Neural cell (in vitro differentiated cells): ENCODE data around the gene TRIM44. TPM values are rescaled to one million over a fixed set of nuclear protein-coding genes. Genes with fewer than 3 reads are reported as not detected.

ENCODE experiments used
- H2AFZ ChIP-seq: fragments of 200-600, 300-800 bp; sonication (generic), shearing (Covaris generic); 2 replicates; pipeline ENCODE4 v1.6.0; 2014; ENCODE audit warnings: low read depth, mild to moderate bottlenecking, antibody characterized with exemption, low read length, moderate library complexity
- H3F3A ChIP-seq: fragments of 200-600 bp; shearing (Covaris generic); 2 replicates; pipeline ENCODE4 v1.6.1; 2016; ENCODE audit warnings: mild to moderate bottlenecking, moderate library complexity, mixed read lengths, antibody characterized with exemption, low read length; ENCODE audit not compliant: insufficient read depth, poor library complexity, severe bottlenecking
- H3K27ac ChIP-seq: fragments of 200-600, 300-800 bp; sonication (generic), shearing (Covaris generic); 2 replicates; pipeline ENCODE4 v1.5.1; 2014; ENCODE audit warnings: mild to moderate bottlenecking, low read length, moderate library complexity
- H3K27me3 ChIP-seq: fragments of 300-800, 200-600 bp; sonication (generic), shearing (Covaris generic); 2 replicates; pipeline ENCODE4 v1.6.0; 2014; ENCODE audit warnings: mild to moderate bottlenecking, low read depth, low read length, moderate library complexity; ENCODE audit not compliant: insufficient read depth
- H3K36me3 ChIP-seq: fragments of 300-800, 200-600 bp; sonication (generic), shearing (Covaris generic); 2 replicates; pipeline ENCODE4 v1.5.1; 2014; ENCODE audit warnings: mild to moderate bottlenecking, antibody characterized with exemption, low read length, moderate library complexity; ENCODE audit not compliant: insufficient read depth
- H3K4me2 ChIP-seq: fragments of 300-800, 200-600 bp; sonication (generic), shearing (Covaris generic); 2 replicates; pipeline ENCODE4 v1.6.0; 2014; ENCODE audit warnings: mild to moderate bottlenecking, low read length
- H3K4me3 ChIP-seq: fragments of 300-800, 200-600 bp; sonication (generic), shearing (Covaris generic); 2 replicates; pipeline ENCODE4 v1.5.1; 2014; ENCODE audit warnings: mild to moderate bottlenecking, low read length, moderate library complexity
- H3K79me2 ChIP-seq: fragments of 200-600 bp; shearing (Covaris generic); replicated peaks from 2 replicates; pipeline ENCODE4 v1.6.0; 2014; ENCODE audit warnings: mild to moderate bottlenecking, low read length, moderate library complexity; ENCODE audit not compliant: insufficient read depth
- H3K9ac ChIP-seq: fragments of 300-800, 200-600 bp; sonication (generic), shearing (Covaris generic); 2 replicates; pipeline ENCODE4 v1.6.1; 2016; ENCODE audit warnings: mild to moderate bottlenecking, low read length, mixed read lengths
- H3K9me2 ChIP-seq: fragments of 200-600 bp; shearing (Covaris generic); 2 replicates; pipeline ENCODE4 v1.6.1; 2016; ENCODE audit warnings: mild to moderate bottlenecking, low read length, mixed read lengths; ENCODE audit not compliant: insufficient read depth
- H3K9me3 ChIP-seq: fragments of 200-600, 300-800 bp; sonication (generic), shearing (Covaris generic); 2 replicates; pipeline ENCODE4 v1.6.1; 2016; ENCODE audit warnings: mild to moderate bottlenecking, mixed run types, low read length, moderate library complexity, mixed read lengths
- H4K20me1 ChIP-seq: fragments of 200-600 bp; shearing (Covaris generic); 2 replicates; pipeline ENCODE4 v1.6.1; 2016; ENCODE audit warnings: mild to moderate bottlenecking, mixed run types; ENCODE audit not compliant: insufficient read depth
- CTCF ChIP-seq: fragments of 450-650 bp; IDR thresholded peaks from 2 replicates; pipeline ENCODE4 v1.5.1; 2014; ENCODE audit warnings: antibody characterized with exemption, mild to moderate bottlenecking, moderate library complexity; ENCODE audit not compliant: poor library complexity, severe bottlenecking
- EP300 ChIP-seq: fragments of 450-650 bp; conservative IDR thresholded peaks from 2 replicates; pipeline ENCODE4 v1.6.1; 2014; ENCODE audit warnings: antibody characterized with exemption, mild to moderate bottlenecking, moderate library complexity; ENCODE audit not compliant: poor library complexity, severe bottlenecking
- EZH2 ChIP-seq: fragments of 200-600, 300-800 bp; shearing (Covaris generic), sonication (generic); IDR thresholded peaks from 2 replicates; pipeline ENCODE4 v1.6.1; 2014; ENCODE audit warnings: antibody characterized with exemption, low read length, borderline replicate concordance, mild to moderate bottlenecking; ENCODE audit not compliant: insufficient read depth, poor library complexity, severe bottlenecking
- MXI1 ChIP-seq: fragments of 450-650 bp; conservative IDR thresholded peaks from 2 replicates; pipeline ENCODE4 v1.6.1; 2014; ENCODE audit warnings: antibody characterized with exemption, mild to moderate bottlenecking; ENCODE audit not compliant: poor library complexity, severe bottlenecking
- POLR2AphosphoS5 ChIP-seq: IDR thresholded peaks from 2 replicates; pipeline ENCODE4 v1.6.1; 2012
- RAD21 ChIP-seq: fragments of 450-650 bp; conservative IDR thresholded peaks from 2 replicates; pipeline ENCODE4 v1.6.1; 2014; ENCODE audit warnings: antibody characterized with exemption, mild to moderate bottlenecking, moderate library complexity
- REST ChIP-seq: IDR thresholded peaks from 2 replicates; pipeline ENCODE4 v1.6.1; 2012; ENCODE audit warnings: borderline replicate concordance
- SMC3 ChIP-seq: fragments of 450-650 bp; conservative IDR thresholded peaks from 2 replicates; pipeline ENCODE4 v1.6.1; 2014; ENCODE audit warnings: antibody characterized with exemption, mild to moderate bottlenecking, moderate library complexity; ENCODE audit not compliant: poor library complexity
- TAF1 ChIP-seq: IDR thresholded peaks from 2 replicates; pipeline ENCODE4 v1.6.1; 2012; ENCODE audit warnings: low read depth
- polyA plus RNA-seq: library from polyadenylated mRNA; depleted of rRNA; stranded (reverse); fragments of >200 nt; gene quantifications from 2 replicates; pipeline ENCODE4 v1.2.3, GENCODE V29; 2014

TRIM44 gene
- polyA plus RNA-seq, 1 donor from 2014 or later = 14.9 TPM

- no peaks in the 10 kb centered on the region for H3K9me2 ChIP-seq
- no peaks in the 10 kb centered on the region for H4K20me1 ChIP-seq
- no peak overlapping the region for H3K9ac ChIP-seq
- no peaks in the 10 kb centered on the region for H3K36me3 ChIP-seq
- TF ChIP-seq SMC3 = no peak
- TF ChIP-seq MXI1 = no peak
- TF ChIP-seq TAF1 = no peak
- no peak for TF ChIP-seq EZH2
- TF ChIP-seq CTCF = no peak
- TF ChIP-seq EP300 = no peak
- no peak for TF ChIP-seq RAD21
- no peak for TF ChIP-seq REST
- no peak for TF ChIP-seq POLR2AphosphoS5
- H3K79me2 ChIP-seq = no peaks in the 10 kb centered on the region
- no peaks in the 10 kb centered on the region for H3K27me3 ChIP-seq
- no peaks in the 10 kb centered on the region for H3K9me3 ChIP-seq
- H3K4me3 ChIP-seq = no peak overlapping the region
- no peak overlapping the region for H3K27ac ChIP-seq
- no peak overlapping the region for H3K4me2 ChIP-seq
- H2AFZ ChIP-seq = no peak overlapping the region
- no peaks in the 10 kb centered on the region for H3F3A ChIP-seq
Observed at GRCh38 chr11:35763765-35764164, 101.2 kb downstream of the TRIM44 start.

GRCh38 chr11:35764417-35764816 lies 101.8 kb downstream of the TRIM44 start:
- TF ChIP-seq POLR2AphosphoS5 (no peak), TAF1 (no peak), SMC3 (no peak), EZH2 (no peak), CTCF (no peak), RAD21 (no peak), MXI1 (no peak), EP300 (no peak), REST (no peak)
- Histone ChIP-seq H3K9me2 (no peaks in the 10 kb centered on the region), H3K4me2 (no peak overlapping the region), H3K27me3 (no peaks in the 10 kb centered on the region), H3K36me3 (no peaks in the 10 kb centered on the region), H2AFZ (no peak overlapping the region), H3K4me3 (no peak overlapping the region), H3K27ac (no peak overlapping the region), H3K9me3 (no peaks in the 10 kb centered on the region), H3F3A (no peaks in the 10 kb centered on the region), H3K9ac (no peak overlapping the region), H3K79me2 (no peaks in the 10 kb centered on the region), H4K20me1 (no peaks in the 10 kb centered on the region)
